ENCODE data around the gene MBP. TPM values are rescaled to one million over a fixed set of nuclear protein-coding genes. Genes with fewer than 3 reads are reported as not detected.

MBP gene
- 100 to 1,000 TPM; 189 to 527 TPM for total RNA-seq

GRCh38 chr18:77132369-77133050 lies at the start of gene MBP:
Gene MBP, minus strand, starts transcription at chr18:77132783. Its CDS starts 27,522 bp downstream, at chr18:77105261.

Other genes starting within 250 kb of the MBP start
- not detected for gene GALR1, start 117.1 kb upstream of the MBP start, total RNA-seq

Measured in melanocyte of skin (primary cell).